Measurements from ENCODE around the gene FMN2. TPM values are rescaled to one million over a fixed set of nuclear protein-coding genes. Genes with fewer than 3 reads are reported as not detected.

FMN2 gene
- total and polyA plus RNA-seq, 7 experiments from 2014 or later, result not detected

GRCh38 chr1:240308096-240308495 is 216.4 kb downstream of the FMN2 start:
- Mint-ChIP-seq H3K4me1 (no peaks in the 10 kb centered on the region), H3K27me3 (peaks cover 0 to 18% (median 6%) of the 10 kb centered on the region in 5 donors), H3K27ac (no peak overlapping the region), H3K9me3 (peaks cover 0 to 7% (median 5%) of the 10 kb centered on the region in 11 donors), H3K36me3 (no peaks in the 10 kb centered on the region), H3K4me3 (no peak overlapping the region)
- Histone ChIP-seq H3K27ac (ENCODE audit: low read depth, low read length) (no peak overlapping the region), H3K27me3 (ENCODE audit: control insufficient read depth in 2 of 2, insufficient read depth in 2 of 2, low read length in 2 of 2) (no peaks in the 10 kb centered on the region), H3K36me3 (ENCODE audit: control insufficient read depth in 2 of 3, insufficient read depth in 3 of 3, low read length in 3 of 3) (no peaks in the 10 kb centered on the region), H3K4me3 (ENCODE audit: low read length) (no peak overlapping the region), H3K4me1 (ENCODE audit: control insufficient read depth in 2 of 2, insufficient read depth in 2 of 2, low read length in 2 of 2) (no peaks in the 10 kb centered on the region), H3K9me3 (ENCODE audit: control insufficient read depth in 2 of 3, low read length in 3 of 3) (no peaks in the 10 kb centered on the region)
- DNase-seq (no peak), ATAC-seq (no peak)
- ChIA-PET POLR2A (no interaction called here), CTCF (no interaction called here)
- intact Hi-C loops (cut with micrococcal nuclease), result no loop called here

GRCh38 chr1:240309769-240310168 is 218.1 kb downstream of the FMN2 start:
- CTCF ChIA-PET, result no interaction called here
- Histone ChIP-seq H3K9me3 (ENCODE audit: control insufficient read depth in 2 of 3, low read length in 3 of 3) (no peaks in the 10 kb centered on the region), H3K27me3 (ENCODE audit: control insufficient read depth in 2 of 2, insufficient read depth in 2 of 2, low read length in 2 of 2) (no peaks in the 10 kb centered on the region), H3K4me3 (ENCODE audit: low read length) (no peak overlapping the region), H3K36me3 (ENCODE audit: control insufficient read depth in 2 of 3, insufficient read depth in 3 of 3, low read length in 3 of 3) (no peaks in the 10 kb centered on the region), H3K27ac (ENCODE audit: low read depth, low read length) (no peak overlapping the region), H3K4me1 (ENCODE audit: control insufficient read depth in 2 of 2, insufficient read depth in 2 of 2, low read length in 2 of 2) (no peaks in the 10 kb centered on the region)
- no peak overlapping the region for H3K4me3 Mint-ChIP-seq
- DNase-seq (no peak), ATAC-seq (no peak)
- H3K27me3 Mint-ChIP-seq, result peaks cover 0 to 11% (median 6%) of the 10 kb centered on the region in 5 donors
- H3K9me3 Mint-ChIP-seq, result peaks cover 0 to 7% (median 0%) of the 10 kb centered on the region in 11 donors
- POLR2A ChIA-PET, result no interaction called here
- H3K36me3 Mint-ChIP-seq, result no peaks in the 10 kb centered on the region
- intact Hi-C loops (cut with micrococcal nuclease), result no loop called here
- H3K4me1 Mint-ChIP-seq, result no peaks in the 10 kb centered on the region
- H3K27ac Mint-ChIP-seq, result no peak overlapping the region

- Histone ChIP-seq H3K27ac (ENCODE audit: low read depth, low read length) (no peak overlapping the region), H3K4me3 (ENCODE audit: low read length) (no peak overlapping the region), H3K36me3 (ENCODE audit: control insufficient read depth in 2 of 3, insufficient read depth in 3 of 3, low read length in 3 of 3) (no peaks in the 10 kb centered on the region), H3K9me3 (ENCODE audit: control insufficient read depth in 2 of 3, low read length in 3 of 3) (no peaks in the 10 kb centered on the region), H3K4me1 (ENCODE audit: control insufficient read depth in 2 of 2, insufficient read depth in 2 of 2, low read length in 2 of 2) (no peaks in the 10 kb centered on the region), H3K27me3 (ENCODE audit: control insufficient read depth in 2 of 2, insufficient read depth in 2 of 2, low read length in 2 of 2) (no peaks in the 10 kb centered on the region)
- H3K4me3 Mint-ChIP-seq, result no peak overlapping the region
- ChIA-PET CTCF (no interaction called here), POLR2A (no interaction called here)
- H3K36me3 Mint-ChIP-seq, result no peaks in the 10 kb centered on the region
- no peak for ATAC-seq
- peaks cover 0 to 11% (median 6%) of the 10 kb centered on the region in 5 donors for H3K27me3 Mint-ChIP-seq
- no peaks in the 10 kb centered on the region for H3K4me1 Mint-ChIP-seq
- intact Hi-C loops (cut with micrococcal nuclease), result no loop called here
- DNase-seq, result no peak
- no peak overlapping the region for H3K27ac Mint-ChIP-seq
- peaks cover 0 to 5% (median 0%) of the 10 kb centered on the region in 11 donors for H3K9me3 Mint-ChIP-seq
Measured at GRCh38 chr1:240310226-240310925, 218.7 kb downstream of the FMN2 start.

GRCh38 chr1:240312872-240313271 is 221.2 kb downstream of the FMN2 start:
- ChIA-PET POLR2A (no interaction called here), CTCF (no interaction called here)
- Histone ChIP-seq H3K36me3 (ENCODE audit: control insufficient read depth in 2 of 3, insufficient read depth in 3 of 3, low read length in 3 of 3) (no peaks in the 10 kb centered on the region), H3K4me1 (ENCODE audit: control insufficient read depth in 2 of 2, insufficient read depth in 2 of 2, low read length in 2 of 2) (no peaks in the 10 kb centered on the region), H3K27me3 (ENCODE audit: control insufficient read depth in 2 of 2, insufficient read depth in 2 of 2, low read length in 2 of 2) (no peaks in the 10 kb centered on the region), H3K27ac (ENCODE audit: low read depth, low read length) (no peak overlapping the region), H3K9me3 (ENCODE audit: control insufficient read depth in 2 of 3, low read length in 3 of 3) (no peaks in the 10 kb centered on the region), H3K4me3 (ENCODE audit: low read length) (no peak overlapping the region)
- H3K9me3 Mint-ChIP-seq, result peaks cover 0 to 7% (median 5%) of the 10 kb centered on the region in 11 donors
- ATAC-seq, result no peak
- DNase-seq, result no peak
- H3K27ac Mint-ChIP-seq, result no peak overlapping the region
- peaks cover 0 to 11% (median 6%) of the 10 kb centered on the region in 5 donors for H3K27me3 Mint-ChIP-seq
- no peak overlapping the region for H3K4me3 Mint-ChIP-seq
- H3K4me1 Mint-ChIP-seq, result no peaks in the 10 kb centered on the region
- intact Hi-C loops (cut with micrococcal nuclease), result no loop called here
- H3K36me3 Mint-ChIP-seq, result peaks cover 0 to 4% (median 0%) of the 10 kb centered on the region in 5 donors

GRCh38 chr1:240314845-240315801 is 223.4 kb downstream of the FMN2 start:
- Histone ChIP-seq H3K4me1 (ENCODE audit: control insufficient read depth in 2 of 2, insufficient read depth in 2 of 2, low read length in 2 of 2) (no peaks in the 10 kb centered on the region), H3K27ac (ENCODE audit: low read depth, low read length) (no peak overlapping the region), H3K36me3 (ENCODE audit: control insufficient read depth in 2 of 3, insufficient read depth in 3 of 3, low read length in 3 of 3) (no peaks in the 10 kb centered on the region), H3K9me3 (ENCODE audit: control insufficient read depth in 2 of 3, low read length in 3 of 3) (no peaks in the 10 kb centered on the region), H3K27me3 (ENCODE audit: control insufficient read depth in 2 of 2, insufficient read depth in 2 of 2, low read length in 2 of 2) (no peaks in the 10 kb centered on the region), H3K4me3 (ENCODE audit: low read length) (no peak overlapping the region)
- H3K4me1 Mint-ChIP-seq, result no peaks in the 10 kb centered on the region
- H3K27me3 Mint-ChIP-seq, result peaks cover 0 to 6% (median 0%) of the 10 kb centered on the region in 5 donors
- no peak overlapping the region for H3K4me3 Mint-ChIP-seq
- peaks cover 0 to 11% (median 8%) of the 10 kb centered on the region in 11 donors for H3K9me3 Mint-ChIP-seq
- DNase-seq, result no peak
- no peak overlapping the region for H3K27ac Mint-ChIP-seq
- CTCF ChIA-PET, result no interaction called here
- H3K36me3 Mint-ChIP-seq, result peaks cover 0 to 4% (median 0%) of the 10 kb centered on the region in 5 donors
- POLR2A ChIA-PET, result no interaction called here
- intact Hi-C loops (cut with micrococcal nuclease), result no loop called here
- ATAC-seq, result no peak

GRCh38 chr1:240319998-240320397 is 228.3 kb downstream of the FMN2 start:
- no peaks in the 10 kb centered on the region for H3K27me3 ChIP-seq (ENCODE audit: control insufficient read depth in 2 of 2, insufficient read depth in 2 of 2, low read length in 2 of 2)
- Mint-ChIP-seq H3K27ac (no peak overlapping the region), H3K4me1 (no peaks in the 10 kb centered on the region), H3K27me3 (peaks cover 0 to 17% (median 3%) of the 10 kb centered on the region in 5 donors), H3K9me3 (peaks cover 4 to 18% (median 10%) of the 10 kb centered on the region in 11 donors), H3K4me3 (no peak overlapping the region), H3K36me3 (peaks cover 0 to 4% (median 0%) of the 10 kb centered on the region in 5 donors)
- no peaks in the 10 kb centered on the region for H3K9me3 ChIP-seq (ENCODE audit: control insufficient read depth in 2 of 3, low read length in 3 of 3)
- POLR2A ChIA-PET, result no interaction called here
- no peak overlapping the region for H3K4me3 ChIP-seq (ENCODE audit: low read length)
- CTCF ChIA-PET, result no interaction called here
- H3K4me1 ChIP-seq (ENCODE audit: control insufficient read depth in 2 of 2, insufficient read depth in 2 of 2, low read length in 2 of 2), result no peaks in the 10 kb centered on the region
- intact Hi-C loops (cut with micrococcal nuclease), result no loop called here
- H3K36me3 ChIP-seq (ENCODE audit: control insufficient read depth in 2 of 3, insufficient read depth in 3 of 3, low read length in 3 of 3), result no peaks in the 10 kb centered on the region
- ATAC-seq, result no peak
- H3K27ac ChIP-seq (ENCODE audit: low read depth, low read length), result no peak overlapping the region
- DNase-seq, result no peak

All from naive thymus-derived CD4-positive, alpha-beta T cell (primary cell).